Fibroblast of villous mesenchyme (primary cell): ENCODE results near the gene TMEM178A. TPM values are rescaled to one million over a fixed set of nuclear protein-coding genes. Genes with fewer than 3 reads are reported as not detected.

Source experiments
- DNase-seq: peaks from one replicate; pipeline ENCODE4 v3.0.0-alpha.2; 2010; ENCODE audit warnings: low read depth
- H3K4me3 ChIP-seq: 2 replicates; pipeline ENCODE4 v1.5.1; 2011; ENCODE audit warnings: low read depth, mild to moderate bottlenecking, low read length
- total RNA-seq: library from RNA; depleted of rRNA; stranded (reverse); fragments of >200 nt; gene quantifications from 2 replicates; pipeline ENCODE4 v1.2.3, GENCODE V29; 2012
- TF ChIP-seq, protein P1 (sequence below): IDR thresholded peaks from 2 replicates; pipeline ENCODE4 v1.5.1; 2012; ENCODE audit warnings: low read depth, mild to moderate bottlenecking, low read length; ENCODE audit not compliant: insufficient read depth

TMEM178A gene
- total RNA-seq, 1 donor, result 0.43 TPM

DNA sequence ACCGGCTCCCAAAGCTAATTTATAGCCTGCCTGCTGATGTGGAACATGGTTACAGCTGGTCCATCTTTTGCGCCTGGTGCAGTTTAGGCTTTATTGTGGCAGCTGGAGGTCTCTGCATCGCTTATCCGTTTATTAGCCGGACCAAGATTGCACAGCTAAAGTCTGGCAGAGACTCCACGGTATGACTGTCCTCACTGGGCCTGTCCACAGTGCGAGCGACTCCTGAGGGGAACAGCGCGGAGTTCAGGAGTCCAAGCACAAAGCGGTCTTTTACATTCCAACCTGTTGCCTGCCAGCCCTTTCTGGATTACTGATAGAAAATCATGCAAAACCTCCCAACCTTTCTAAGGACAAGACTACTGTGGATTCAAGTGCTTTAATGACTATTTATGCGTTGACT is 51.4 kb downstream of the TMEM178A start:
- TF ChIP-seq, protein P1, sequence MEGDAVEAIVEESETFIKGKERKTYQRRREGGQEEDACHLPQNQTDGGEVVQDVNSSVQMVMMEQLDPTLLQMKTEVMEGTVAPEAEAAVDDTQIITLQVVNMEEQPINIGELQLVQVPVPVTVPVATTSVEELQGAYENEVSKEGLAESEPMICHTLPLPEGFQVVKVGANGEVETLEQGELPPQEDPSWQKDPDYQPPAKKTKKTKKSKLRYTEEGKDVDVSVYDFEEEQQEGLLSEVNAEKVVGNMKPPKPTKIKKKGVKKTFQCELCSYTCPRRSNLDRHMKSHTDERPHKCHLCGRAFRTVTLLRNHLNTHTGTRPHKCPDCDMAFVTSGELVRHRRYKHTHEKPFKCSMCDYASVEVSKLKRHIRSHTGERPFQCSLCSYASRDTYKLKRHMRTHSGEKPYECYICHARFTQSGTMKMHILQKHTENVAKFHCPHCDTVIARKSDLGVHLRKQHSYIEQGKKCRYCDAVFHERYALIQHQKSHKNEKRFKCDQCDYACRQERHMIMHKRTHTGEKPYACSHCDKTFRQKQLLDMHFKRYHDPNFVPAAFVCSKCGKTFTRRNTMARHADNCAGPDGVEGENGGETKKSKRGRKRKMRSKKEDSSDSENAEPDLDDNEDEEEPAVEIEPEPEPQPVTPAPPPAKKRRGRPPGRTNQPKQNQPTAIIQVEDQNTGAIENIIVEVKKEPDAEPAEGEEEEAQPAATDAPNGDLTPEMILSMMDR, result no peak
- H3K4me3 ChIP-seq, result no peak overlapping the region
- DNase-seq, result no peak

GRCh38 chr2:39718483-39718882 is 52.8 kb downstream of the TMEM178A start:
- peak; percentile 59 for DNase-seq
- no peak overlapping the region for H3K4me3 ChIP-seq
- TF ChIP-seq, protein P1, result no peak

DNA sequence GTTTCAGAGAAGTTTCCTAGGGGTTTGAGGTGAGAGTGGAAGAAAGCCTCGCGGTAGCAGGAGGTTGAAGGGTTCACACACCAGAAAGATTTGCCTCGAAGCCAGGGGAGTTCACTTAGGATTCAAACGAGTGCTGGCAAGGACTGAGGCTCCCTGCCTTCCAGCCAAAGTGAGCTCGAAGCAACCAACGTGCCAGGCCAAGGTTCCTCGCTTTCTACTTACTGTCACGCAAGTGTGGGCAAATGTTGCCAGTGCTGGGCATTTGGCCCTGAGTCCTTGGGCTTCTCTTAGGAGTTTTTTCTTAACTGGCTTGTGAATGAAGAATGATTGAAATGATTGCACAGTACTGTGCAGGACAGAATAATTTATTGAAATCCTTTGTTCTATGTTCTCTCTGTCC is 53.6 kb downstream of the TMEM178A start:
- no peak for DNase-seq
- no peak overlapping the region for H3K4me3 ChIP-seq
- TF ChIP-seq, protein P1, result no peak

DNA sequence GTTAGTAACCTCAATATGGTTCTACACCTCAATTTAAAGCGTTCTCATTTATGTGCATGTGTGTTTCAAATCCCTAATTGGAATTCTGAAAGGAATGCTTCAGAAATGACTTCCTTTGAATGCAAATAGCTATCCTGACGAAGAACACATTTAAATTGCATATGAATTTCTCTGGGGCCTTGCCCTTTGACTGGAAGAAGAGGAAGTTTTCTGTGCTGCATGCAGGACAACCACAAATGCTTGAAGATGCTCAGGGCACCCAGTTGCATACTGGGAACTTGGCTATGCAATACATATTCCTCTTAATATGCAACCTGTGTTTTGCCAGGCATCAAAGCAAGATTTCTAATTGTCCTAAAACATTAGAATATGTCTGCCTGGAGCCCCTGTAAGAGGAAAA is 55.3 kb downstream of the TMEM178A start:
- TF ChIP-seq, protein P1, result no peak
- no peak overlapping the region for H3K4me3 ChIP-seq
- DNase-seq, result no peak

DNA sequence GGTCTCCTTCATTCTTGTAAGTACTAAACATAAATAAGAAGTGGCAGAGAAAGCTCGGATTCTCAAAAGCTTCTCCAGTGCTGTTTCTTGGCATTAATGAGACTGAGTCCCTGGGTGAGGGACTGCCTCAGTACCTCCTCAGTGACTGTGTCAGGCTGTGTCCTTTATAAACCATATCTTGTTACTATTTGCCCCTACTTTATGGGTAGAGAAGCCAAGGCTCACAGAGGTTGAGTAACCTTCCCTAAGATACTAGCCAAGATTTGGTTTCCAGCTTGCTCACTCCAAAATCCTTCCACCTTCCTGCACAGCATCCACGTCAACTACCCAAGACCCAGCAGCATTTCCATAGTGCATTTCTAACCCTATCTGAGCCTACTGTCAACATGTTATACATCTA is 57.8 kb downstream of the TMEM178A start:
- TF ChIP-seq, protein P1, result no peak
- no peak for DNase-seq
- no peak overlapping the region for H3K4me3 ChIP-seq

DNA sequence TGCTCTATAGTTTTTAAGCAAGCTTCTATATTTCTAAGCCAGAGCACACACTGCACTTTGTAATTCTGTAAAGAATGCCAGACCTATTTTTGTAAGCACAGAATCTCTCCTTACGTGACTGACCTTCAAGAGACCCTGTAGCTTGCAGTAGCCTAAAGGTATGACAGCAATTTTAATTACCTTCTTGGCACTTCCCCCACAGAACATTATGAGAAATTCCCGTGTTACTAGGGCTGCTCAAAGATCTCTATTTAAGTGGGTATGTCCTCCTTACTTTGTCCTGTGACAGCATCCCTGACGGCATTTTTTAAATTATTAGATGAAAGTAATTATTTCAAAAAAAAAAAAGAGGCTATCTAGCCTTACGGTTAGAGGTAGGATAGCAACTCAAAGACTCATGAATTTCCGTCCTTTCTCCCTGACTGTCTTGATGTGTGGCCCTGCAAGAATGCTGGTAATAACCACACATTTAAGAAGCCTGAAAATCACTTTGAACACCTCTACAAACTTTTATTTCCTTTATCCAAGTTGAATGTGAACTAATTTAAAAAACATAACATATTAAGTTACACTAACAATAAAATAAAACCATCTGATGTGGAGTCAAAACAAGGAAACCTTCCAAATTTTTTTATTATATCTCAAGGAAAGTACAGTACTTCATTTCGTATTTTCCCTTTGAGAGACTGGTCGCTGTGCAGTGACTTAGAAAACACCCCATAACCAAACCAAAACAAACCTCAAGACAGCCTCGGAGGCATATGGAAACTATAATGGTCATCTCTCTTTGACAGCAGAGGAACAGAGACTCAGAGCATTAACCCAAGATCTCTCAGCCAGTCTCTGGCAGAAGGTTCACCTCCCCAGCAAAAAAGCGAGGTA is 58.5 kb downstream of the TMEM178A start:
- H3K4me3 ChIP-seq, result no peak overlapping the region
- no peak for DNase-seq
- TF ChIP-seq, protein P1, result no peak

DNA sequence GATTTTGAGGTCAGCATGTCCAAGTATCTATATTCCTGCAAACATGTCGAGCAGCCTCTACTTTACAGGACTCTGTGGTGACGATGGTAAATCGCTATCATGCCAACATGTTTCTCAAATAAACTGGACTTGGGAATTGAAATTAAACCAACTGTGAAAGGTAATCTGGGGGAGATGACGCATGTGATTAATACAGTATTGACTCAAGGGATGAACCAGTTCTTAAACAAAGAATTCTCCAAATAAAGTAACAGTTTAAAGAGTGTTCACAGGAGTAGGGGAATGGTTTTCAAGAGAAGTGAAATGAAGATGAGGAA is 59.1 kb downstream of the TMEM178A start:
- TF ChIP-seq, protein P1, result no peak
- H3K4me3 ChIP-seq, result no peak overlapping the region
- no peak for DNase-seq
